Measurements from ENCODE around the gene RILPL1. TPM values are rescaled to one million over a fixed set of nuclear protein-coding genes. Genes with fewer than 3 reads are reported as not detected.
"Not testable (repeated sequence)": the region's sequence is repeated elsewhere in the genome, so short reads cannot be mapped to it uniquely, and the experiment has no call there.

RILPL1 gene
- total RNA-seq, 1 donor from 2014 or later, result 3.7 TPM

- DNase-seq (ENCODE audit: low spot score in 2 of 2) (no peak), FAIRE-seq (no peak)
Measured at GRCh38 chr12:123472438-123472849, 61.1 kb downstream of the RILPL1 start.

GRCh38 chr12:123471374-123472068 is 62.0 kb downstream of the RILPL1 start:
- FAIRE-seq (no peak), DNase-seq (ENCODE audit: low spot score in 2 of 2) (no peak)

GRCh38 chr12:123469978-123470377 is 63.5 kb downstream of the RILPL1 start:
- no peak for FAIRE-seq
- no peak for DNase-seq (ENCODE audit: low spot score in 2 of 2)

GRCh38 chr12:123468786-123469185 is 64.7 kb downstream of the RILPL1 start:
- FAIRE-seq, result no peak
- DNase-seq (ENCODE audit: low spot score in 2 of 2), result no peak

GRCh38 chr12:123465084-123465483 is 68.4 kb downstream of the RILPL1 start:
- DNase-seq (ENCODE audit: low spot score in 2 of 2), result no peak
- no peak for FAIRE-seq

- not testable (repeated sequence) for FAIRE-seq; DNase-seq (ENCODE audit: low spot score in 2 of 2)
Measured at GRCh38 chr12:123463174-123463573, 70.3 kb downstream of the RILPL1 start.

- DNase-seq (ENCODE audit: low spot score in 2 of 2) (peak; percentile 49 to 64), FAIRE-seq (no peak)
Measured at GRCh38 chr12:123457980-123458779, 75.3 kb downstream of the RILPL1 start, which contains the start of gene SNRNP35. SNRNP35 (plus strand) TSS chr12:123458139; CDS start chr12:123465541, 7,402 bp downstream.

GRCh38 chr12:123453165-123453564 is 80.4 kb downstream of the RILPL1 start:
- no peak for DNase-seq (ENCODE audit: low spot score in 2 of 2)
- no peak for FAIRE-seq

- not testable (repeated sequence) for DNase-seq (ENCODE audit: low spot score in 2 of 2); FAIRE-seq
Measured at GRCh38 chr12:123452276-123452550, 81.3 kb downstream of the RILPL1 start.

- DNase-seq (ENCODE audit: low spot score in 2 of 2), result no peak
- no peak for FAIRE-seq
Measured at GRCh38 chr12:123450636-123451035, 82.9 kb downstream of the RILPL1 start.

- DNase-seq (ENCODE audit: low spot score in 2 of 2), result no peak
- no peak for FAIRE-seq
Measured at GRCh38 chr12:123449856-123450255, 83.7 kb downstream of the RILPL1 start.

GRCh38 chr12:123449249-123449733 is 84.2 kb downstream of the RILPL1 start:
- DNase-seq (ENCODE audit: low spot score in 2 of 2) (no peak), FAIRE-seq (no peak)

GRCh38 chr12:123446333-123446713 is 87.2 kb downstream of the RILPL1 start:
- FAIRE-seq, result no peak

GRCh38 chr12:123445388-123446332 is 87.9 kb downstream of the RILPL1 start:
- no peak for DNase-seq (ENCODE audit: low spot score in 2 of 2)

More at GRCh38 chr12:123446333-123446713, 87.2 kb downstream of the RILPL1 start:
- no peak for DNase-seq (ENCODE audit: low spot score in 2 of 2)

GRCh38 chr12:123444092-123445026 is 89.2 kb downstream of the RILPL1 start:
- DNase-seq (ENCODE audit: low spot score in 2 of 2) (no peak), FAIRE-seq (no peak)

More at GRCh38 chr12:123445388-123446332, 87.9 kb downstream of the RILPL1 start:
- FAIRE-seq, result no peak

GRCh38 chr12:123442774-123443173 is 90.7 kb downstream of the RILPL1 start:
- DNase-seq (ENCODE audit: low spot score in 2 of 2) (no peak), FAIRE-seq (no peak)

GRCh38 chr12:123441523-123442164 is 91.9 kb downstream of the RILPL1 start:
- no peak for FAIRE-seq
- no peak for DNase-seq (ENCODE audit: low spot score in 2 of 2)

GRCh38 chr12:123436017-123436964 is 97.2 kb downstream of the RILPL1 start, which contains the start of gene RILPL2:
RILPL2 (minus strand) TSS chr12:123436684; CDS start chr12:123436420, 264 bp downstream.
- FAIRE-seq, result no peak
- DNase-seq (ENCODE audit: low spot score in 2 of 2), result peak; percentile 64 to 84

Measured in frontal cortex (tissue), 4 donors.